ENCODE results near the gene SUPT3H. TPM values are rescaled to one million over a fixed set of nuclear protein-coding genes. Genes with fewer than 3 reads are reported as not detected.

The SUPT3H gene
- total RNA-seq, 4 donors from 2014 or later, result 1.1 to 4.7 (median 3.7) TPM

- WGBS, result 87% methylated on average over 1 of the region's 1 CpG
- H3K27ac ChIP-seq, result no peak overlapping the region
- H3K9me3 ChIP-seq, result no peaks in the 10 kb centered on the region
- no peaks in the 10 kb centered on the region for H3K4me1 ChIP-seq
- TF ChIP-seq CTCF (IDR thresholded peaks at IDR 0.05) (no peak), POLR2AphosphoS5 (IDR thresholded peaks at IDR 0.05) (no peak), POLR2A (IDR thresholded peaks at IDR 0.05) (no peak), EP300 (IDR thresholded peaks at IDR 0.05) (no peak)
- H3K36me3 ChIP-seq, result no peaks in the 10 kb centered on the region
- no peak for DNase-seq (ENCODE audit: low spot score in 2 of 2)
- no peak overlapping the region for H3K4me3 ChIP-seq
- no peaks in the 10 kb centered on the region for H3K27me3 ChIP-seq
Measured at GRCh38 chr6:45222380-45222779, 155.4 kb downstream of the SUPT3H start.

- WGBS, result 94% methylated on average over 1 of the region's 1 CpG
- TF ChIP-seq EP300 (IDR thresholded peaks at IDR 0.05) (no peak), POLR2A (IDR thresholded peaks at IDR 0.05) (no peak), CTCF (IDR thresholded peaks at IDR 0.05) (no peak), POLR2AphosphoS5 (IDR thresholded peaks at IDR 0.05) (no peak)
- H3K9me3 ChIP-seq, result no peaks in the 10 kb centered on the region
Measured at GRCh38 chr6:45215759-45216158, 162.0 kb downstream of the SUPT3H start.

GRCh38 chr6:45212976-45213375 is 164.8 kb downstream of the SUPT3H start:
- H3K27ac ChIP-seq, result no peak overlapping the region
- no peaks in the 10 kb centered on the region for H3K36me3 ChIP-seq
- no peak overlapping the region for H3K4me3 ChIP-seq
- H3K27me3 ChIP-seq, result no peaks in the 10 kb centered on the region
- no peak for DNase-seq (ENCODE audit: low spot score in 2 of 2)
- H3K9me3 ChIP-seq, result no peaks in the 10 kb centered on the region
- WGBS, result 61% methylated on average over 3 of the region's 3 CpGs
- H3K4me1 ChIP-seq, result no peaks in the 10 kb centered on the region
- TF ChIP-seq CTCF (IDR thresholded peaks at IDR 0.05), result no peak
- TF ChIP-seq EP300 (IDR thresholded peaks at IDR 0.05), result no peak
- no peak for TF ChIP-seq POLR2A (IDR thresholded peaks at IDR 0.05)
- no peak for TF ChIP-seq POLR2AphosphoS5 (IDR thresholded peaks at IDR 0.05)

More at GRCh38 chr6:45215759-45216158, 162.0 kb downstream of the SUPT3H start:
- no peak for DNase-seq (ENCODE audit: low spot score in 2 of 2)
- H3K4me3 ChIP-seq, result no peak overlapping the region
- no peaks in the 10 kb centered on the region for H3K4me1 ChIP-seq
- H3K27ac ChIP-seq, result no peak overlapping the region
- no peaks in the 10 kb centered on the region for H3K27me3 ChIP-seq
- no peaks in the 10 kb centered on the region for H3K36me3 ChIP-seq

GRCh38 chr6:45209762-45210161 is 168.0 kb downstream of the SUPT3H start:
- Histone ChIP-seq H3K9me3 (no peaks in the 10 kb centered on the region), H3K27ac (no peak overlapping the region), H3K36me3 (no peaks in the 10 kb centered on the region), H3K4me3 (no peak overlapping the region), H3K27me3 (no peaks in the 10 kb centered on the region), H3K4me1 (no peaks in the 10 kb centered on the region)
- DNase-seq (ENCODE audit: low spot score in 2 of 2), result no peak
- 87% methylated on average over 2 of the region's 2 CpGs for WGBS
- TF ChIP-seq EP300 (IDR thresholded peaks at IDR 0.05) (no peak), POLR2A (IDR thresholded peaks at IDR 0.05) (no peak), POLR2AphosphoS5 (IDR thresholded peaks at IDR 0.05) (no peak), CTCF (IDR thresholded peaks at IDR 0.05) (no peak)

GRCh38 chr6:45206793-45207492 is 170.8 kb downstream of the SUPT3H start:
- TF ChIP-seq CTCF (IDR thresholded peaks at IDR 0.05), result no peak
- TF ChIP-seq POLR2A (IDR thresholded peaks at IDR 0.05), result no peak
- TF ChIP-seq POLR2AphosphoS5 (IDR thresholded peaks at IDR 0.05), result no peak
- TF ChIP-seq EP300 (IDR thresholded peaks at IDR 0.05), result no peak
- H3K36me3 ChIP-seq, result no peaks in the 10 kb centered on the region
- no peak overlapping the region for H3K4me3 ChIP-seq
- WGBS, result 87% methylated on average over 1 of the region's 1 CpG
- no peak for DNase-seq (ENCODE audit: low spot score in 2 of 2)
- no peaks in the 10 kb centered on the region for H3K9me3 ChIP-seq
- H3K27me3 ChIP-seq, result no peaks in the 10 kb centered on the region
- no peak overlapping the region for H3K27ac ChIP-seq
- H3K4me1 ChIP-seq, result no peaks in the 10 kb centered on the region
